NCI-H2107 treated with DMSO at 0.1 percent for 48 hours (cell line): ENCODE results near the gene ZNF592.

Experiments used
- DNase-seq: peaks from one replicate; lab custom pipeline; 2025; ENCODE audit not compliant: unreplicated experiment; lab: John Stamatoyannopoulos, UW

ZNF592 gene

GRCh38 chr15:84824260-84825007 lies 76.0 kb downstream of the ZNF592 start:
- DNase-seq: no peak

GRCh38 chr15:84826369-84826823 lies 78.0 kb downstream of the ZNF592 start:
- no peak for DNase-seq

- no peak for DNase-seq
Observed at GRCh38 chr15:84827246-84827645, 78.9 kb downstream of the ZNF592 start.

GRCh38 chr15:84828086-84828908 lies 79.9 kb downstream of the ZNF592 start:
- no peak for DNase-seq

- DNase-seq: no peak
Observed at GRCh38 chr15:84829428-84829827, 81.0 kb downstream of the ZNF592 start.

- DNase-seq: no peak
Observed at GRCh38 chr15:84830036-84830435, 81.6 kb downstream of the ZNF592 start.

GRCh38 chr15:84831028-84831427 lies 82.6 kb downstream of the ZNF592 start:
- DNase-seq: no peak

GRCh38 chr15:84831613-84832012 lies 83.2 kb downstream of the ZNF592 start:
- DNase-seq: no peak

GRCh38 chr15:84832448-84833040 lies 84.2 kb downstream of the ZNF592 start:
- DNase-seq: no peak

GRCh38 chr15:84833447-84834228 lies 85.2 kb downstream of the ZNF592 start:
- no peak for DNase-seq

GRCh38 chr15:84834229-84834955 lies 86.0 kb downstream of the ZNF592 start:
- no peak for DNase-seq

GRCh38 chr15:84834969-84835368 lies 86.6 kb downstream of the ZNF592 start:
- DNase-seq: no peak

GRCh38 chr15:84835661-84836337 lies 87.4 kb downstream of the ZNF592 start:
- no peak for DNase-seq

- no peak for DNase-seq
Observed at GRCh38 chr15:84836844-84837243, 88.5 kb downstream of the ZNF592 start.

GRCh38 chr15:84839714-84840113 lies 91.3 kb downstream of the ZNF592 start:
- no peak for DNase-seq

GRCh38 chr15:84840255-84840654 lies 91.9 kb downstream of the ZNF592 start:
- no peak for DNase-seq

- DNase-seq: peak; percentile 25
Observed at GRCh38 chr15:84840741-84841429, 92.5 kb downstream of the ZNF592 start.

- no peak for DNase-seq
Observed at GRCh38 chr15:84842781-84843180, 94.4 kb downstream of the ZNF592 start.

- DNase-seq: no peak
Observed at GRCh38 chr15:84844964-84845363, 96.6 kb downstream of the ZNF592 start.
